ENCODE data around the gene MRPS14. TPM values are rescaled to one million over a fixed set of nuclear protein-coding genes. Genes with fewer than 3 reads are reported as not detected.

Gene MRPS14
- total and polyA plus RNA-seq, 9 of the 15 experiments (the other 6 are each of a cell fraction or from before 2014, with no cell fraction given) = 38.1 to 231 (median 54.9) TPM

DNA sequence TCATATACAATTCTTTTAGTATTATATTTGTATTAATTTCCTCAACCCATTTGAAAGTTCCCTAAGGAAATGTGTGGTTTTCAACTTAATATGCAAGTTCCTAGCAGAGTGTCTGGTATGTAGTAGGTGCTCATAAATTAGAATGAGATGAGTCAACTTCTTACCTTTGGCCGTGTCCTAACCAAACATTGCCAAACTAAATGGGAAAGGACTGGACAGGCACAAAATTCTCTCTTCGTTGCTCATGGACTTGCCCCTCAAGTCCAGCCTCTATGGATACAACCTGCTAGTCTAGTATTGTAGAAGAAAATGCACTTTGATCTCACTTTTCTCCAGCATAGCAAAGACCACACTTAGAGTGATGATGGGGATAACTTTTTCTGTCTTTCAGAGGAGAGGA lies 11.6 kb upstream of the MRPS14 start:
- POLR2A ChIA-PET = no interaction called here
- no peak overlapping the region for H3K4me3 ChIP-seq
- H3K27me3 ChIP-seq (ENCODE audit: control insufficient read depth in 2 of 2, insufficient read depth in 2 of 2, low read length in 2 of 2) = peaks cover 35 to 40% of the 10 kb centered on the region in 2 experiments
- no peak for FAIRE-seq
- no peak for DNase-seq (ENCODE audit: extremely low read depth in 1 of 4, low spot score in 3 of 4)
- CTCF ChIA-PET (ENCODE audit: low intra/inter-chr PET ratio) = no interaction called here
- H2AFZ ChIP-seq (ENCODE audit: low read depth, low read length) = no peak overlapping the region
- H3K9ac ChIP-seq (ENCODE audit: insufficient read depth in 1 of 2, low read depth in 2 of 2, low read length in 2 of 2) = no peak overlapping the region
- no peaks in the 10 kb centered on the region for H3K4me1 ChIP-seq (replicated peaks in 1 of 2; ENCODE audit: control insufficient read depth in 2 of 2, insufficient read depth in 2 of 2, low read length in 2 of 2)
- H3K79me2 ChIP-seq (ENCODE audit: control insufficient read depth, insufficient read depth, low read length) = no peaks in the 10 kb centered on the region
- BruUV-seq (replicated peaks) = no TSS peak
- ATAC-seq = no peak
- no peak for TF ChIP-seq MCM7 (IDR thresholded peaks at IDR 0.05)
- TF ChIP-seq ZNF780A (CRISPR knock-in tag; IDR thresholded peaks at IDR 0.05) = no peak
- no peak for TF ChIP-seq MEF2D (tag; conservative IDR thresholded peaks at IDR 0.05; ENCODE audit: low read depth)
- TF ChIP-seq, protein P1, sequence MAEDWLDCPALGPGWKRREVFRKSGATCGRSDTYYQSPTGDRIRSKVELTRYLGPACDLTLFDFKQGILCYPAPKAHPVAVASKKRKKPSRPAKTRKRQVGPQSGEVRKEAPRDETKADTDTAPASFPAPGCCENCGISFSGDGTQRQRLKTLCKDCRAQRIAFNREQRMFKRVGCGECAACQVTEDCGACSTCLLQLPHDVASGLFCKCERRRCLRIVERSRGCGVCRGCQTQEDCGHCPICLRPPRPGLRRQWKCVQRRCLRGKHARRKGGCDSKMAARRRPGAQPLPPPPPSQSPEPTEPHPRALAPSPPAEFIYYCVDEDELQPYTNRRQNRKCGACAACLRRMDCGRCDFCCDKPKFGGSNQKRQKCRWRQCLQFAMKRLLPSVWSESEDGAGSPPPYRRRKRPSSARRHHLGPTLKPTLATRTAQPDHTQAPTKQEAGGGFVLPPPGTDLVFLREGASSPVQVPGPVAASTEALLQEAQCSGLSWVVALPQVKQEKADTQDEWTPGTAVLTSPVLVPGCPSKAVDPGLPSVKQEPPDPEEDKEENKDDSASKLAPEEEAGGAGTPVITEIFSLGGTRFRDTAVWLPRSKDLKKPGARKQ (CRISPR knock-in tag; IDR thresholded peaks at IDR 0.05) = no peak
- no peak for TF ChIP-seq ZNF282 (CRISPR knock-in tag; IDR thresholded peaks at IDR 0.05)
- TF ChIP-seq ZBTB7A (IDR thresholded peaks at IDR 0.05; ENCODE audit: borderline replicate concordance, control insufficient read depth, low read depth, low read length) = no peak
- TF ChIP-seq, protein P2, sequence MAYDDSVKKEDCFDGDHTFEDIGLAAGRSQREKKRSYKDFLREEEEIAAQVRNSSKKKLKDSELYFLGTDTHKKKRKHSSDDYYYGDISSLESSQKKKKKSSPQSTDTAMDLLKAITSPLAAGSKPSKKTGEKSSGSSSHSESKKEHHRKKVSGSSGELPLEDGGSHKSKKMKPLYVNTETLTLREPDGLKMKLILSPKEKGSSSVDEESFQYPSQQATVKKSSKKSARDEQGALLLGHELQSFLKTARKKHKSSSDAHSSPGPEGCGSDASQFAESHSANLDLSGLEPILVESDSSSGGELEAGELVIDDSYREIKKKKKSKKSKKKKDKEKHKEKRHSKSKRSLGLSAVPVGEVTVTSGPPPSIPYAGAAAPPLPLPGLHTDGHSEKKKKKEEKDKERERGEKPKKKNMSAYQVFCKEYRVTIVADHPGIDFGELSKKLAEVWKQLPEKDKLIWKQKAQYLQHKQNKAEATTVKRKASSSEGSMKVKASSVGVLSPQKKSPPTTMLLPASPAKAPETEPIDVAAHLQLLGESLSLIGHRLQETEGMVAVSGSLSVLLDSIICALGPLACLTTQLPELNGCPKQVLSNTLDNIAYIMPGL (CRISPR knock-in tag; IDR thresholded peaks at IDR 0.05) = no peak
- TF ChIP-seq FOXA1 (IDR thresholded peaks at IDR 0.05; ENCODE audit: borderline replicate concordance) = no peak
- TF ChIP-seq, protein P3, sequence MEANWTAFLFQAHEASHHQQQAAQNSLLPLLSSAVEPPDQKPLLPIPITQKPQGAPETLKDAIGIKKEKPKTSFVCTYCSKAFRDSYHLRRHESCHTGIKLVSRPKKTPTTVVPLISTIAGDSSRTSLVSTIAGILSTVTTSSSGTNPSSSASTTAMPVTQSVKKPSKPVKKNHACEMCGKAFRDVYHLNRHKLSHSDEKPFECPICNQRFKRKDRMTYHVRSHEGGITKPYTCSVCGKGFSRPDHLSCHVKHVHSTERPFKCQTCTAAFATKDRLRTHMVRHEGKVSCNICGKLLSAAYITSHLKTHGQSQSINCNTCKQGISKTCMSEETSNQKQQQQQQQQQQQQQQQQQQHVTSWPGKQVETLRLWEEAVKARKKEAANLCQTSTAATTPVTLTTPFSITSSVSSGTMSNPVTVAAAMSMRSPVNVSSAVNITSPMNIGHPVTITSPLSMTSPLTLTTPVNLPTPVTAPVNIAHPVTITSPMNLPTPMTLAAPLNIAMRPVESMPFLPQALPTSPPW (CRISPR knock-in tag; IDR thresholded peaks at IDR 0.05) = no peak
- TF ChIP-seq GABPA (tag; conservative IDR thresholded peaks at IDR 0.05; ENCODE audit: low read depth) = no peak
- no peak for TF ChIP-seq TAF1 (IDR thresholded peaks at IDR 0.05; ENCODE audit: control insufficient read depth, extremely low read depth, insufficient read depth, low read length, severe bottlenecking)
- no peak for TF ChIP-seq ZFP36 (IDR thresholded peaks at IDR 0.05; ENCODE audit: low read depth, low read length, partially characterized antibody)
- TF ChIP-seq CC2D1A (IDR thresholded peaks at IDR 0.05) = no peak
- TF ChIP-seq, protein P4, sequence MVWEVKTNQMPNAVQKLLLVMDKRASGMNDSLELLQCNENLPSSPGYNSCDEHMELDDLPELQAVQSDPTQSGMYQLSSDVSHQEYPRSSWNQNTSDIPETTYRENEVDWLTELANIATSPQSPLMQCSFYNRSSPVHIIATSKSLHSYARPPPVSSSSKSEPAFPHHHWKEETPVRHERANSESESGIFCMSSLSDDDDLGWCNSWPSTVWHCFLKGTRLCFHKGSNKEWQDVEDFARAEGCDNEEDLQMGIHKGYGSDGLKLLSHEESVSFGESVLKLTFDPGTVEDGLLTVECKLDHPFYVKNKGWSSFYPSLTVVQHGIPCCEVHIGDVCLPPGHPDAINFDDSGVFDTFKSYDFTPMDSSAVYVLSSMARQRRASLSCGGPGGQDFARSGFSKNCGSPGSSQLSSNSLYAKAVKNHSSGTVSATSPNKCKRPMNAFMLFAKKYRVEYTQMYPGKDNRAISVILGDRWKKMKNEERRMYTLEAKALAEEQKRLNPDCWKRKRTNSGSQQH (CRISPR knock-in tag; IDR thresholded peaks at IDR 0.05) = no peak
- no peak for TF ChIP-seq SRSF7 (optimal IDR thresholded peaks at IDR 0.05; ENCODE audit: low read depth, low read length)
- no peak for TF ChIP-seq NEUROD1 (IDR thresholded peaks at IDR 0.05; ENCODE audit: borderline replicate concordance, low read depth, low read length, partially characterized antibody)
- no peak overlapping the region for H3K27ac ChIP-seq (ENCODE audit: extremely low read depth, low read depth, low read length)
- 2% methylated on average over 2 of the region's 2 CpGs for WGBS (ENCODE audit: insufficient coverage, low coverage, missing lambda C conversion rate)
- no peaks in the 10 kb centered on the region for H3K9me3 ChIP-seq (replicated peaks; ENCODE audit: control insufficient read depth, insufficient read depth, low read depth, low read length)
- in situ Hi-C loops (cut with MboI) (loop anchor here (5.0 kb wide), 1 partner anchor 273 kb away; no protein-coding TSS in a partner anchor), intact Hi-C loops (cut with micrococcal nuclease) (no loop called here)
- H3K36me3 ChIP-seq (ENCODE audit: control insufficient read depth, insufficient read depth, low read length) = no peaks in the 10 kb centered on the region
- no peaks in the 10 kb centered on the region; the same call in 1 of the 2 replicates for H4K20me1 ChIP-seq (replicated peaks; ENCODE audit: control insufficient read depth, insufficient read depth, low read length)
- H3K4me2 ChIP-seq (ENCODE audit: insufficient read depth, low read length) = no peak overlapping the region
- no peaks in the 10 kb centered on the region for H3K9me1 ChIP-seq (ENCODE audit: control insufficient read depth, insufficient read depth, low read length)

Data from K562 (cell line).